ENCODE data around the gene TAMALIN. TPM values are rescaled to one million over a fixed set of nuclear protein-coding genes. Genes with fewer than 3 reads are reported as not detected.

The TAMALIN gene
- total and polyA plus RNA-seq, 2 donors: 9.2 to 47.4 TPM

DNA sequence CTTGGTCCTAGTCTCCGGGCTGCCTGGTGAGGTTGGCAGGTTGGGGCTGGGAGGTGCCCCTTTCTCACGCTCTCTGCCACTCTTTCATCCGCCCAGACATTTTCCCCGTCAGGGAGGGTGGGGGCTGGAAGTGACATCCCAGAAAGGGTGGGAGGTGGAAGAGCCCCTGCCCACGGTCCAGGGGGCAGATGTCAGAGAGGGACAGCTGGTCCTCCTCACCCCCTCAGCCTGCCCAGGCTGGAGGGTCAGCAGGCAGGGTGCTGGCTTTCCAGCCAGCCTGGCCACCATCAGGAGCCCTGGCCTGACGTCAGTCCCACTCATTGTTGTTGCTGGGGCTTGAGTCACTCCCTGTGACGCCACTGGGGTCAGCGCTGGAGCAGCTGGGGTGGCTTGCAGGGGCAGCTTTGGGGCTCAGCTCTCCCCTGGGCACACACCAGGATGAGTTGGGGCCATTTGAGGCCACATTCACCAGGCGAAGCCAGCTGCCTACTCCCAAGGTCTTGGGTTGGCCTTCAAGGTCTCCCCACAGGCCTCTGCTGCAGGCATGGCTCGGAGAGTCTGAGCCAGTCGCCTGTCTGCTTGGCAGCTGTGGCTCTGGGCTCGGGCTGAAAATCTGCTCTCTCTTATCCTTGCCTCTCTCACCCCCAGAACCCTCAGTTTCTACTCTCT is 57.4 kb downstream of the TAMALIN start:
- DNase-seq (ENCODE audit: low read depth in 6 of 9, low spot score in 9 of 9): no peak
- WGBS: 92% methylated on average over 12 of the region's 12 CpGs
- Histone ChIP-seq H3K4me3 (ENCODE audit: low read length in 2 of 2) (no peak overlapping the region), H3K9me3 (ENCODE audit: control insufficient read depth in 2 of 2, insufficient read depth in 1 of 2, low read length in 1 of 2) (no peaks in the 10 kb centered on the region), H3K36me3 (ENCODE audit: control insufficient read depth in 2 of 2, insufficient read depth in 2 of 2, low read length in 1 of 2) (peaks cover 0 to under 1% of the 10 kb centered on the region in 2 donors), H3K27ac (ENCODE audit: low read depth in 1 of 2, low read length in 1 of 2) (no peak overlapping the region), H3K27me3 (ENCODE audit: control insufficient read depth in 2 of 2, insufficient read depth in 1 of 2, low read length in 1 of 2) (peaks cover 0 to 23% of the 10 kb centered on the region in 2 donors), H3K4me1 (ENCODE audit: control insufficient read depth in 2 of 2, insufficient read depth in 2 of 2, low read length in 2 of 2) (peaks cover 0 to 3% of the 10 kb centered on the region in 2 donors)

Other genes starting within 250 kb of the TAMALIN start
- 0.38 TPM for gene FIGNL2, start 158.2 kb upstream of the TAMALIN start, total RNA-seq
- 0.52 TPM for gene FIGNL2, start 158.2 kb upstream of the TAMALIN start, polyA plus RNA-seq
- not detected for gene ANKRD33, start 118.8 kb upstream of the TAMALIN start, total RNA-seq
- gene ANKRD33, start 118.8 kb upstream of the TAMALIN start, polyA plus RNA-seq: 0.02 TPM
- 14.9 TPM for gene ACVRL1, start 99.4 kb upstream of the TAMALIN start, total RNA-seq
- gene ACVRL1, start 99.4 kb upstream of the TAMALIN start, polyA plus RNA-seq: 8.9 TPM
- 7.2 TPM for gene ACVR1B, start 55.2 kb upstream of the TAMALIN start, total RNA-seq
- gene ACVR1B, start 55.2 kb upstream of the TAMALIN start, polyA plus RNA-seq: 9.9 TPM
- 10.4 TPM for gene NR4A1, start 44.5 kb downstream of the TAMALIN start, total RNA-seq
- 106 TPM for gene NR4A1, start 44.5 kb downstream of the TAMALIN start, polyA plus RNA-seq
- 43.3 TPM for gene ATG101, start 63.0 kb downstream of the TAMALIN start, total RNA-seq
- 36.7 TPM for gene ATG101, start 63.0 kb downstream of the TAMALIN start, polyA plus RNA-seq
- gene SMIM41, start 72.8 kb downstream of the TAMALIN start, total RNA-seq: 0.42 TPM
- 0.14 TPM for gene SMIM41, start 72.8 kb downstream of the TAMALIN start, polyA plus RNA-seq
- gene KRT80, start 185.1 kb downstream of the TAMALIN start, total RNA-seq: 0.14 TPM
- 4.8 TPM for gene KRT80, start 185.1 kb downstream of the TAMALIN start, polyA plus RNA-seq
- 2.8 TPM for gene KRT7, start 226.3 kb downstream of the TAMALIN start, total RNA-seq
- gene KRT7, start 226.3 kb downstream of the TAMALIN start, polyA plus RNA-seq: 34.7 TPM

All from thymus (tissue), 11 donors.